Keratinocyte (primary cell): ENCODE data around the gene HTR3C. TPM values are rescaled to one million over a fixed set of nuclear protein-coding genes. Genes with fewer than 3 reads are reported as not detected.

ENCODE experiments used
- DNase-seq: peaks from one replicate; pipeline ENCODE4 v3.0.0-alpha.2; 2011; ENCODE audit warnings: low read depth, missing footprints, low spot score
- FAIRE-seq: peaks from 2 replicates; lab custom pipeline; 2011; peaks lifted over from hg19 to GRCh38; lab: Jason Lieb, UNC
- H2AFZ ChIP-seq: 2 replicates; pipeline ENCODE4 v1.6.0; 2012; ENCODE audit warnings: low read length, control low read depth, inconsistent platforms; ENCODE audit not compliant: control insufficient read depth
- H3K27ac ChIP-seq: 2 replicates; pipeline ENCODE4 v1.5.1; 2011; ENCODE audit warnings: low read length; ENCODE audit not compliant: control insufficient read depth, insufficient read depth
- H3K27me3 ChIP-seq: 3 replicates; pipeline ENCODE4 v1.6.0; 2011; ENCODE audit warnings: low read length; ENCODE audit not compliant: control insufficient read depth, insufficient read depth; ENCODE audit errors: extremely low read depth
- H3K36me3 ChIP-seq, 2 experiments: 2 replicates in 1 of 2; 3 replicates in 1 of 2; pipeline ENCODE4 v1.5.1; 2011; ENCODE audit warnings: low read length in 2 of 2, mild to moderate bottlenecking in 1 of 2; ENCODE audit not compliant: control insufficient read depth in 2 of 2, insufficient read depth in 2 of 2; ENCODE audit errors: extremely low read depth in 1 of 2
- H3K4me1 ChIP-seq: 3 replicates; pipeline ENCODE4 v1.5.1; 2011; ENCODE audit warnings: low read length; ENCODE audit not compliant: control insufficient read depth, insufficient read depth; ENCODE audit errors: extremely low read depth
- H3K4me2 ChIP-seq: 3 replicates; pipeline ENCODE4 v1.6.0; 2011; ENCODE audit warnings: low read depth, low read length; ENCODE audit not compliant: control insufficient read depth, insufficient read depth; ENCODE audit errors: extremely low read depth
- H3K4me3 ChIP-seq, 3 experiments: fragments of 200-600 bp in 1 of 3; sonication (generic) in 1 of 3; 2 replicates in 2 of 3; 3 replicates in 1 of 3; pipeline ENCODE4 v1.5.1; 2011 to 2016; ENCODE audit warnings: low read length in 3 of 3, mild to moderate bottlenecking in 3 of 3, control low read depth in 2 of 3, inconsistent platforms in 1 of 3, low read depth in 1 of 3, mixed read lengths in 1 of 3, mixed run types in 1 of 3, moderate library complexity in 1 of 3; ENCODE audit not compliant: control insufficient read depth in 2 of 3, insufficient read depth in 2 of 3; ENCODE audit errors: extremely low read depth in 1 of 3
- H3K79me2 ChIP-seq: 2 replicates; pipeline ENCODE4 v1.6.0; 2012; ENCODE audit warnings: low read length; ENCODE audit not compliant: control insufficient read depth, insufficient read depth
- H3K9ac ChIP-seq: 3 replicates; pipeline ENCODE4 v1.6.0; 2011; ENCODE audit warnings: low read length; ENCODE audit not compliant: control insufficient read depth, insufficient read depth; ENCODE audit errors: extremely low read depth
- H3K9me1 ChIP-seq: 3 replicates; pipeline ENCODE4 v1.6.0; 2011; ENCODE audit warnings: low read length; ENCODE audit not compliant: control insufficient read depth, insufficient read depth; ENCODE audit errors: extremely low read depth
- H3K9me3 ChIP-seq: 2 replicates; pipeline ENCODE4 v1.5.1; 2012; ENCODE audit warnings: low read depth, low read length; ENCODE audit not compliant: control insufficient read depth
- H4K20me1 ChIP-seq: 3 replicates; pipeline ENCODE4 v1.6.0; 2011; ENCODE audit warnings: low read length; ENCODE audit not compliant: control insufficient read depth, insufficient read depth; ENCODE audit errors: extremely low read depth
- EZH2 ChIP-seq: IDR thresholded peaks from one replicate; pipeline ENCODE4 v1.6.1; 2012; ENCODE audit warnings: inconsistent platforms, mild to moderate bottlenecking, low read length, moderate library complexity
- dilution Hi-C: fragments of 300-500 bp; cut with MboI; formaldehyde crosslinking; loops from one replicate; pipeline ENCODE4 v1.7.0; 2020; ENCODE audit warnings: low sequenced_read_pairs; ENCODE audit not compliant: extremely low pct_ligation_motif_present
- polyA plus RNA-seq, 5 experiments: library from polyadenylated mRNA; depleted of rRNA in 3 of 5; stranded (reverse) in 3 of 5; stranded (forward) in 1 of 5; unstranded in 1 of 5; fragments of >200 nt; gene quantifications; 1 replicate in 1 of 5; 2 replicates in 3 of 5; 3 replicates in 1 of 5; pipeline versions ENCODE4 v1.2.1 to v1.2.3, GENCODE V29; 2011 to 2012; ENCODE audit warnings: missing spikeins in 2 of 5, low read depth in 1 of 5, low replicate concordance in 1 of 5
- TF ChIP-seq, protein P1 (sequence below), 3 experiments: IDR thresholded peaks in 1 of 3; conservative IDR thresholded peaks in 1 of 3; optimal IDR thresholded peaks in 1 of 3; 2 replicates in 2 of 3; 3 replicates in 1 of 3; pipeline versions ENCODE3 to v1.5.1; 2011; ENCODE audit warnings: low read length in 3 of 3, mild to moderate bottlenecking in 3 of 3, moderate library complexity in 2 of 3, control low read depth in 1 of 3, inconsistent platforms in 1 of 3; ENCODE audit not compliant: insufficient read depth in 2 of 3; ENCODE audit errors: extremely low read depth in 1 of 3

HTR3C gene
- polyA plus RNA-seq, 1 donor (not counting 4 experiments of a cell fraction or from before 2014, with no cell fraction given), result not detected

- no peaks in the 10 kb centered on the region for H4K20me1 ChIP-seq
- H3K9me3 ChIP-seq, result no peaks in the 10 kb centered on the region
- dilution Hi-C loops, result no loop called here
- H3K27me3 ChIP-seq, result no peaks in the 10 kb centered on the region
- no peak for FAIRE-seq
- no peak overlapping the region for H3K4me3 ChIP-seq
- no peak overlapping the region for H3K9ac ChIP-seq
- TF ChIP-seq, protein P1, sequence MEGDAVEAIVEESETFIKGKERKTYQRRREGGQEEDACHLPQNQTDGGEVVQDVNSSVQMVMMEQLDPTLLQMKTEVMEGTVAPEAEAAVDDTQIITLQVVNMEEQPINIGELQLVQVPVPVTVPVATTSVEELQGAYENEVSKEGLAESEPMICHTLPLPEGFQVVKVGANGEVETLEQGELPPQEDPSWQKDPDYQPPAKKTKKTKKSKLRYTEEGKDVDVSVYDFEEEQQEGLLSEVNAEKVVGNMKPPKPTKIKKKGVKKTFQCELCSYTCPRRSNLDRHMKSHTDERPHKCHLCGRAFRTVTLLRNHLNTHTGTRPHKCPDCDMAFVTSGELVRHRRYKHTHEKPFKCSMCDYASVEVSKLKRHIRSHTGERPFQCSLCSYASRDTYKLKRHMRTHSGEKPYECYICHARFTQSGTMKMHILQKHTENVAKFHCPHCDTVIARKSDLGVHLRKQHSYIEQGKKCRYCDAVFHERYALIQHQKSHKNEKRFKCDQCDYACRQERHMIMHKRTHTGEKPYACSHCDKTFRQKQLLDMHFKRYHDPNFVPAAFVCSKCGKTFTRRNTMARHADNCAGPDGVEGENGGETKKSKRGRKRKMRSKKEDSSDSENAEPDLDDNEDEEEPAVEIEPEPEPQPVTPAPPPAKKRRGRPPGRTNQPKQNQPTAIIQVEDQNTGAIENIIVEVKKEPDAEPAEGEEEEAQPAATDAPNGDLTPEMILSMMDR (optimal IDR thresholded peaks at IDR 0.05 in 1 of 3, IDR thresholded peaks at IDR 0.05 in 1 of 3, conservative IDR thresholded peaks at IDR 0.05 in 1 of 3; ENCODE audit: extremely low read depth in 1 of 3, insufficient read depth in 2 of 3, low read length in 3 of 3), result no peak
- no peak for TF ChIP-seq EZH2
- no peaks in the 10 kb centered on the region for H3K4me1 ChIP-seq
- no peaks in the 10 kb centered on the region for H3K9me1 ChIP-seq
- no peak for DNase-seq
- no peaks in the 10 kb centered on the region for H3K36me3 ChIP-seq
- no peak overlapping the region for H2AFZ ChIP-seq
- no peaks in the 10 kb centered on the region for H3K79me2 ChIP-seq
- H3K4me2 ChIP-seq, result no peak overlapping the region
- no peak overlapping the region for H3K27ac ChIP-seq
These were observed 23.1 kb downstream of the HTR3C start for GRCh38 chr3:184075901-184076300.

DNA sequence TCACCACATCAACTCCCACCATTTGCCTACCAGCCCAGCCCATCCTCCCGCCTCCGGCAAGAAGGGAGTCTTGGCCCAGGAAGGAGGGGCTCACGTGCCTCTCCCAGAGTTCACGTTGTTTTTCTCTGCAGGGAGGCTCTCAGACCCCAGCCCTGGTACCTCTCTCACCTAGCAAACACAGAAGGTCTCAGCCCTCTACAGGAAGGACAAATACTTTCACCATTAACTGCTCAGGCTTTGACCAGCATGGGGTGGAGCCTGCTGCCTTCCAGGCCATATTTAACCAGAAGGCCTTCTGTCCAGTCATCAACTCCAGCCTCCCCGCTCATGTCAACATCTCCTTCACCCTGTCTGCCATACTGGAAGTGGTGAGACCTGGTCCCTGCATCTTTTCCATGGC, 25.0 kb downstream of the HTR3C start:
- Histone ChIP-seq H3K36me3 (no peaks in the 10 kb centered on the region), H3K4me3 (no peak overlapping the region), H3K4me2 (no peak overlapping the region), H3K9me1 (no peaks in the 10 kb centered on the region), H2AFZ (no peak overlapping the region), H3K4me1 (no peaks in the 10 kb centered on the region), H3K79me2 (no peaks in the 10 kb centered on the region), H3K27ac (no peak overlapping the region), H3K27me3 (no peaks in the 10 kb centered on the region), H4K20me1 (no peaks in the 10 kb centered on the region), H3K9ac (no peak overlapping the region), H3K9me3 (no peaks in the 10 kb centered on the region)
- FAIRE-seq (no peak), DNase-seq (no peak)
- TF ChIP-seq, protein P1 (optimal IDR thresholded peaks at IDR 0.05 in 1 of 3, IDR thresholded peaks at IDR 0.05 in 1 of 3, conservative IDR thresholded peaks at IDR 0.05 in 1 of 3; ENCODE audit: extremely low read depth in 1 of 3, insufficient read depth in 2 of 3, low read length in 3 of 3), result no peak
- dilution Hi-C loops, result no loop called here
